ENCODE data around the gene SPDYE16.
"Not testable (repeated sequence)": the region's sequence is repeated elsewhere in the genome, so short reads cannot be mapped to it uniquely, and the experiment has no call there.

GRCh38 chr7:76503244-76503643 is 39.9 kb downstream of the SPDYE16 start:
- TF ChIP-seq CTCF, POLR2AphosphoS5 (IDR thresholded peaks at IDR 0.05): not testable (repeated sequence)
